Liver (tissue), 9 donors: ENCODE results near the gene MYO5A. TPM values are rescaled to one million over a fixed set of nuclear protein-coding genes. Genes with fewer than 3 reads are reported as not detected.

ENCODE experiments used
- DNase-seq: peaks from one replicate; pipeline ENCODE4 v3.0.0-alpha.2; 2017; ENCODE audit warnings: low spot score
- H3K27ac ChIP-seq, 2 donors: one replicate each; pipeline ENCODE4 v1.7.0; 2013; ENCODE audit warnings: inconsistent platforms in 2 of 2, low read length in 2 of 2, control low read depth in 1 of 2, low read depth in 1 of 2, mild to moderate bottlenecking in 1 of 2
- H3K27me3 ChIP-seq, 4 donors: one replicate each; pipeline versions ENCODE4 v1.6.1 to v1.7.0; 2013; ENCODE audit warnings: low read length in 3 of 4, inconsistent platforms in 1 of 4, mild to moderate bottlenecking in 1 of 4, moderate library complexity in 1 of 4; ENCODE audit not compliant: control insufficient read depth in 4 of 4, insufficient read depth in 4 of 4
- H3K36me3 ChIP-seq, 4 donors: one replicate each; pipeline versions ENCODE4 v1.6.1 to v1.7.0; 2013; ENCODE audit warnings: low read length in 3 of 4, mild to moderate bottlenecking in 3 of 4, low read depth in 1 of 4, moderate library complexity in 1 of 4; ENCODE audit not compliant: control insufficient read depth in 4 of 4, insufficient read depth in 3 of 4
- H3K4me1 ChIP-seq, 4 donors: one replicate each; pipeline versions ENCODE4 v1.6.1 to v1.7.0; 2013; ENCODE audit warnings: low read length in 3 of 4, mild to moderate bottlenecking in 3 of 4, moderate library complexity in 1 of 4; ENCODE audit not compliant: control insufficient read depth in 4 of 4, insufficient read depth in 4 of 4
- H3K4me3 ChIP-seq, 3 donors: one replicate each; pipeline versions ENCODE4 v1.6.1 to v1.7.0; 2013; ENCODE audit warnings: low read length in 3 of 3, control low read depth in 1 of 3, low read depth in 1 of 3, mild to moderate bottlenecking in 1 of 3
- H3K9ac ChIP-seq, 2 donors: one replicate each; pipeline ENCODE4 v1.7.0; 2013; ENCODE audit warnings: low read length in 2 of 2, mild to moderate bottlenecking in 2 of 2, moderate library complexity in 2 of 2, control low read depth in 1 of 2, low read depth in 1 of 2
- H3K9me3 ChIP-seq, 4 donors: one replicate each; pipeline versions ENCODE4 v1.6.1 to v1.7.0; 2013; ENCODE audit warnings: low read length in 3 of 4; ENCODE audit not compliant: control insufficient read depth in 4 of 4
- ATF3 ChIP-seq: IDR thresholded peaks from 2 replicates; pipeline ENCODE4 v1.6.1; 2016; ENCODE audit warnings: antibody characterized with exemption
- CTCF ChIP-seq: fragments of 150-350 bp; IDR thresholded peaks from 2 replicates; pipeline ENCODE4 v1.5.1; 2017; ENCODE audit warnings: improper control_type of control experiment, low read depth, low read length; ENCODE audit not compliant: missing input control
- EGR1 ChIP-seq, 2 donors: IDR thresholded peaks; 2 replicates each; pipeline ENCODE4 v1.6.1; 2016 to 2018; ENCODE audit warnings: antibody characterized with exemption in 2 of 2, low read depth in 2 of 2
- FOXA1 ChIP-seq: IDR thresholded peaks from 2 replicates; pipeline ENCODE4 v1.6.1; 2016; ENCODE audit warnings: antibody characterized with exemption
- GABPA ChIP-seq, 2 donors: IDR thresholded peaks in 1 of 2; conservative IDR thresholded peaks in 1 of 2; 2 replicates each; pipeline ENCODE4 v1.6.1; 2016; ENCODE audit warnings: antibody characterized with exemption in 2 of 2, mild to moderate bottlenecking in 1 of 2, moderate library complexity in 1 of 2
- HNF4G ChIP-seq: IDR thresholded peaks from 2 replicates; pipeline ENCODE4 v1.6.1; 2016; ENCODE audit warnings: antibody characterized with exemption
- JUND ChIP-seq, 2 donors: IDR thresholded peaks; 2 replicates each; pipeline ENCODE4 v1.6.1; 2016; ENCODE audit warnings: antibody characterized with exemption in 2 of 2
- MAX ChIP-seq: IDR thresholded peaks from 2 replicates; pipeline ENCODE4 v1.6.1; 2016; ENCODE audit warnings: antibody characterized with exemption
- NR2F2 ChIP-seq: IDR thresholded peaks from 2 replicates; pipeline ENCODE4 v1.6.1; 2016; ENCODE audit warnings: antibody characterized with exemption
- RAD21 ChIP-seq, 2 donors: IDR thresholded peaks; 2 replicates each; pipeline ENCODE4 v1.6.1; 2016; ENCODE audit warnings: antibody characterized with exemption in 2 of 2, mild to moderate bottlenecking in 2 of 2
- RXRA ChIP-seq, 2 donors: IDR thresholded peaks; 2 replicates each; pipeline ENCODE4 v1.6.1; 2017 to 2018; ENCODE audit warnings: antibody characterized with exemption in 2 of 2, mild to moderate bottlenecking in 1 of 2
- SP1 ChIP-seq: IDR thresholded peaks from 2 replicates; pipeline ENCODE4 v1.6.1; 2018; ENCODE audit warnings: antibody characterized with exemption, mild to moderate bottlenecking
- TAF1 ChIP-seq: conservative IDR thresholded peaks from 2 replicates; pipeline ENCODE4 v1.6.1; 2016; ENCODE audit warnings: antibody characterized with exemption, mild to moderate bottlenecking
- YY1 ChIP-seq: IDR thresholded peaks from 2 replicates; pipeline ENCODE4 v1.6.1; 2016; ENCODE audit warnings: antibody characterized with exemption, mild to moderate bottlenecking
- WGBS: extraction: QIAGEN DNeasy Blood & Tissue Kit; methylation state at CpG from one replicate; pipeline ENCODE4 v1.1.7; 2013; 5-methylcytosine and 5-hydroxymethylcytosine counted together
- polyA plus RNA-seq, 2 donors: library from polyadenylated mRNA; stranded (reverse) in 1 of 2; unstranded in 1 of 2; fragments of 200-250 nt in 1 of 2; fragments of >200 nt in 1 of 2; fragmentation: Nextera tagmentation in 1 of 2; extraction: Ambion mirVana in 1 of 2; gene quantifications; one replicate each; pipeline versions ENCODE4 v1.2.1 to v1.2.3, GENCODE V29; 2013 to 2015
- total RNA-seq, 2 donors: library from RNA; depleted of rRNA; stranded (reverse); fragments of >200 nt; gene quantifications; one replicate each; pipeline ENCODE4 v1.2.3, GENCODE V29; 2014
- TF ChIP-seq, protein P1 (sequence below): IDR thresholded peaks from 2 replicates; pipeline ENCODE4 v1.6.1; 2016; ENCODE audit warnings: antibody characterized with exemption, mild to moderate bottlenecking
- TF ChIP-seq, protein P2 (sequence below): IDR thresholded peaks from 2 replicates; pipeline ENCODE4 v1.6.1; 2016; ENCODE audit warnings: antibody characterized with exemption
- donor health status: healthy.
- donor health status: healthy.
- donor health status: healthy.
- donor health status: healthy.
- donor health status: healthy.

MYO5A gene
- total and polyA plus RNA-seq, 4 donors: 1.0 to 7.1 (median 3.0) TPM

GRCh38 chr15:52378746-52379394 is 149.8 kb downstream of the MYO5A start:
- TF ChIP-seq HNF4G (no peak), NR2F2 (no peak), GABPA (IDR thresholded peaks at IDR 0.05 in 1 of 2, conservative IDR thresholded peaks at IDR 0.05 in 1 of 2) (no peak), SP1 (no peak), YY1 (no peak), FOXA1 (no peak), EGR1 (IDR thresholded peaks at IDR 0.05; ENCODE audit: low read depth in 2 of 2) (no peak), RAD21 (IDR thresholded peaks at IDR 0.05) (no peak), JUND (IDR thresholded peaks at IDR 0.05) (no peak), ATF3 (no peak), RXRA (IDR thresholded peaks at IDR 0.05) (no peak), MAX (no peak), TAF1 (no peak), CTCF (no peak)
- TF ChIP-seq, protein P1, sequence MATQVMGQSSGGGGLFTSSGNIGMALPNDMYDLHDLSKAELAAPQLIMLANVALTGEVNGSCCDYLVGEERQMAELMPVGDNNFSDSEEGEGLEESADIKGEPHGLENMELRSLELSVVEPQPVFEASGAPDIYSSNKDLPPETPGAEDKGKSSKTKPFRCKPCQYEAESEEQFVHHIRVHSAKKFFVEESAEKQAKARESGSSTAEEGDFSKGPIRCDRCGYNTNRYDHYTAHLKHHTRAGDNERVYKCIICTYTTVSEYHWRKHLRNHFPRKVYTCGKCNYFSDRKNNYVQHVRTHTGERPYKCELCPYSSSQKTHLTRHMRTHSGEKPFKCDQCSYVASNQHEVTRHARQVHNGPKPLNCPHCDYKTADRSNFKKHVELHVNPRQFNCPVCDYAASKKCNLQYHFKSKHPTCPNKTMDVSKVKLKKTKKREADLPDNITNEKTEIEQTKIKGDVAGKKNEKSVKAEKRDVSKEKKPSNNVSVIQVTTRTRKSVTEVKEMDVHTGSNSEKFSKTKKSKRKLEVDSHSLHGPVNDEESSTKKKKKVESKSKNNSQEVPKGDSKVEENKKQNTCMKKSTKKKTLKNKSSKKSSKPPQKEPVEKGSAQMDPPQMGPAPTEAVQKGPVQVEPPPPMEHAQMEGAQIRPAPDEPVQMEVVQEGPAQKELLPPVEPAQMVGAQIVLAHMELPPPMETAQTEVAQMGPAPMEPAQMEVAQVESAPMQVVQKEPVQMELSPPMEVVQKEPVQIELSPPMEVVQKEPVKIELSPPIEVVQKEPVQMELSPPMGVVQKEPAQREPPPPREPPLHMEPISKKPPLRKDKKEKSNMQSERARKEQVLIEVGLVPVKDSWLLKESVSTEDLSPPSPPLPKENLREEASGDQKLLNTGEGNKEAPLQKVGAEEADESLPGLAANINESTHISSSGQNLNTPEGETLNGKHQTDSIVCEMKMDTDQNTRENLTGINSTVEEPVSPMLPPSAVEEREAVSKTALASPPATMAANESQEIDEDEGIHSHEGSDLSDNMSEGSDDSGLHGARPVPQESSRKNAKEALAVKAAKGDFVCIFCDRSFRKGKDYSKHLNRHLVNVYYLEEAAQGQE: no peak
- TF ChIP-seq, protein P2, sequence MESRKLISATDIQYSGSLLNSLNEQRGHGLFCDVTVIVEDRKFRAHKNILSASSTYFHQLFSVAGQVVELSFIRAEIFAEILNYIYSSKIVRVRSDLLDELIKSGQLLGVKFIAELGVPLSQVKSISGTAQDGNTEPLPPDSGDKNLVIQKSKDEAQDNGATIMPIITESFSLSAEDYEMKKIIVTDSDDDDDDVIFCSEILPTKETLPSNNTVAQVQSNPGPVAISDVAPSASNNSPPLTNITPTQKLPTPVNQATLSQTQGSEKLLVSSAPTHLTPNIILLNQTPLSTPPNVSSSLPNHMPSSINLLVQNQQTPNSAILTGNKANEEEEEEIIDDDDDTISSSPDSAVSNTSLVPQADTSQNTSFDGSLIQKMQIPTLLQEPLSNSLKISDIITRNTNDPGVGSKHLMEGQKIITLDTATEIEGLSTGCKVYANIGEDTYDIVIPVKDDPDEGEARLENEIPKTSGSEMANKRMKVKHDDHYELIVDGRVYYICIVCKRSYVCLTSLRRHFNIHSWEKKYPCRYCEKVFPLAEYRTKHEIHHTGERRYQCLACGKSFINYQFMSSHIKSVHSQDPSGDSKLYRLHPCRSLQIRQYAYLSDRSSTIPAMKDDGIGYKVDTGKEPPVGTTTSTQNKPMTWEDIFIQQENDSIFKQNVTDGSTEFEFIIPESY: no peak
- 93% methylated on average over 6 of the region's 6 CpGs for WGBS
- no peak overlapping the region for H3K27ac ChIP-seq

More at GRCh38 chr15:52378746-52379394, 149.8 kb downstream of the MYO5A start:
- Histone ChIP-seq H3K9ac (no peak overlapping the region), H3K9me3 (no peaks in the 10 kb centered on the region), H3K27me3 (no peaks in the 10 kb centered on the region), H3K4me3 (no peak overlapping the region), H3K4me1 (no peaks in the 10 kb centered on the region), H3K36me3 (peaks cover 0 to 3% (median 1%) of the 10 kb centered on the region in 4 donors)
- no peak for DNase-seq
